GM18951 (cell line): Measurements from ENCODE around the gene TMED10.

Experiments
- POLR2A ChIP-seq: IDR thresholded peaks from 4 replicates; pipeline ENCODE4 v1.6.1; 2011; ENCODE audit warnings: mild to moderate bottlenecking; ENCODE audit not compliant: insufficient read length, insufficient read depth; ENCODE audit errors: extremely low read depth
- in situ Hi-C: fragments of 300-500 bp; cut with MboI; formaldehyde crosslinking; loops from one replicate; pipeline ENCODE4 v1.12.0; 2022; ENCODE audit warnings: low sequenced_read_pairs, mixed read lengths, inconsistent platforms; ENCODE audit not compliant: unreplicated experiment

TMED10 gene

DNA sequence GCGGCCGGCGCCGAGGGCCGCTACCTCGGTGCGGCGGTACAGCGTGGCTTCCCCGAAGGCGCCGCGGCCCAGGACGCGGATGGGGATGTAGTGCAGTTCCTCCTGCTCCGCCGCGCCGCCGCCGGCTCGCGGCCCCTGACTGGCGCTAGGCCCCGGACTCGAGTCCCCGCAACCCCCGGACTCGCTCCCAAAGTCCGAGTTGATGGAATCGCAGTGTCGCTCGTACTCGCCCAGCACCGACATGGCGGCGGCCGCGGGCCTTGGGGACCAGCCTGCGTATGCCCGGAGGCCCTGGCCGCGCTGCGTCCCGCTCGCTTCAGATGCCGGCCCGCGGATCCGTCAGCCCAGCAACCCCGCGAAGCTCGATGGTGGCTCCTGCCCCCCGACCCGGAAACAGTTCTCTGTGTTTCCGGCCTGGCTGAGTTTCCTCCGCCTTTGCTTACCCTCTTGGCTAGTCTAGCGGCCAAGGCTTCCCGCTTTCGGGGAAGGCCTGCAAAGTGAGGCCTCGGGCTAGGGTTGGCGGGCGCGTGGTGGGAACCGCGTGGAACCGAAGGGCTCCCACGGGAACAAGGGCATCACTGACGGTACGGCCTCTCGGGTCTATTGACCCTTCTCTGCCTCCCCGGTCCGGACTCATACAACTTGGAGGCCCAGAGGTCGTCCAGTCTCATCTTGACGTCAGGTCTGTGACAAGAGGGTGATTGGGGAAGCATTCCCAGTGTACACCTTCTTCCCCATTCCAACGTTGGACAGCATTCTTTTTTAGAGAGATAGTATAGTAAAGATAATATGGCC is 49.5 kb downstream of the TMED10 start, which contains the start of gene NEK9:
Gene NEK9, minus strand, starts transcription at position 370 of the 795 bp plus-strand sequence. Its CDS starts 127 bp downstream, at position 243.
- TF ChIP-seq POLR2A = peak; percentile 97
- in situ Hi-C loops = loop anchor here (5.0 to 25.0 kb wide), 3 partner anchors 170 to 535 kb away; partner anchors contain the start of genes ERG28 and TTLL5

DNA sequence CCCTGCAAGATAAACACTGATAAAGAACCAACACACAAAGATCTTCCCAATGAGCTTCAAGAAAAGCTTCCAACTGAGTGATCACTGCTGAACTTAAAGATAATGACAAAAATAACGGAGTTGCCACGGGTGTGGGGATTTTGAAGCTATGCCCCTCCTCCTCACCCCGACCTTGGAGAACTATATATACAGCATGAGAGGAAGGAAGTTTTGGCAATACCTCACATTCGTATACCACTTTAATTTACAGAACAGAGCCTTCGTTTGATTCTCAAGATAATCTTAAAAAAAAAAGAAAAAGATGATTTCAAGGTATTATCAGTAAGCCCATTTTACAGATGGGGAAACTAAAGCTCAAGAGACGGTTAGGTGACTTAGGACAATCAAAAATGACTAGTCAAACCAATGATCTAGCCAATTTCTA is 50.3 kb downstream of the TMED10 start:
- in situ Hi-C loops = loop anchor here (5.0 to 25.0 kb wide), 3 partner anchors 171 to 536 kb away; partner anchors contain the start of genes ERG28 and TTLL5

DNA sequence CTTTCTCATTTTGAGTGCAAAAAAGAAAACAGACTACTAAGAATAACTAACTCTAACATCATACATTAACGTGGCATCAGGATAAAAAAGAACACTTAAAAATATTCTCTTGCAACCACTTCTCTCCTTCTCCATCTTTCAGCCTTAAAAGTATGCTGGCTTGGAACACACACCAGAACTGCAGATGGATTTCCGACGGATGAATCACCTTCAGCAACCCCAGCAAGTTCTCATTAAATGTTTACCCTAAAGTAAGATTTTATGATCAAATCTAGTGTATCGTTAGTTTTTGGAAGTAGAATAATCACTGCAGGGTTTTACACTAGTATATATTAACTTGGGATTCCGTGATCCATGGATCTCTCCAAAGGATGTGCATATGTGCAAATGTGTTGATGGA is 50.8 kb downstream of the TMED10 start:
- in situ Hi-C loops = loop anchor here (5.0 to 25.0 kb wide), 3 partner anchors 172 to 537 kb away; partner anchors contain the start of genes ERG28 and TTLL5
- no peak for TF ChIP-seq POLR2A

More for the DNA sequence above, 50.3 kb downstream of the TMED10 start:
- no peak for TF ChIP-seq POLR2A

DNA sequence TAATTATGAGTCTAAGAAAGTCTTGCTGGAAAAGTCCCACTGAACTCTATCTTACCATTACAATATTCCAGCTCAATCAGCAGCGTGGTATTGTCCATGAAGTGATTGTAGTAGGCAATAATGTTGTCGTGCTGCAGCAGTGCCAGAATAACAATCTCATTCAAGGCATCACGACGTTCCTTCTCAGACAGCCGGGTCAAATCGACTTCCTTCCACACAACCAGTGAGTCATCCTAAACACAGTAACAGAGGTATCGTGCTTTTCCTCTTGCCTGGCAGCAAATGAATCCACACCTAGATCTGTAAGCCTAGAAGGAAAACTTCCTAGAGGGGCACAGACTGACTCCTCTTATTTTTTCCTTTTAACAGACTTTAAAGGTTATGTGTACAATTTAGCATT is 52.4 kb downstream of the TMED10 start:
- in situ Hi-C loops = no loop called here
- no peak for TF ChIP-seq POLR2A

DNA sequence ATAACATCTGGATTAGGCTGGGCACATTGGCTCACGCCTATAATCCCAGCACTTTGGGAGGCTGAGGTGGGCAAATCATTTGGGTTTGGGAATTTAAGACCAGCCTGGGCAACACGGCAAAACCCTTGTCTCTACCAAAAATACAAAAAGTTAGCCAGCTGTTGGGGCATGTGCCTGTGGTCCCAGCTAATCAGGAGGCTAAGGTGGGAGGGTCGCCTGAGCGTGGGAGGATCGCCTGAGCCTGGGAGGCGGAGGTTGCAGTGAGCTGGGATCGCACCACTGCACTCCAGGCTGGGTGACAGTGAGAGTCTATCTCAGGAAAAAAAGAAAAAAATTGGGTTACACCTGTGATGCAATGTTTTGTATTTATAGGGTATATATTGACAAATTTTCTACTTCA is 54.9 kb downstream of the TMED10 start:
- in situ Hi-C loops = no loop called here

DNA sequence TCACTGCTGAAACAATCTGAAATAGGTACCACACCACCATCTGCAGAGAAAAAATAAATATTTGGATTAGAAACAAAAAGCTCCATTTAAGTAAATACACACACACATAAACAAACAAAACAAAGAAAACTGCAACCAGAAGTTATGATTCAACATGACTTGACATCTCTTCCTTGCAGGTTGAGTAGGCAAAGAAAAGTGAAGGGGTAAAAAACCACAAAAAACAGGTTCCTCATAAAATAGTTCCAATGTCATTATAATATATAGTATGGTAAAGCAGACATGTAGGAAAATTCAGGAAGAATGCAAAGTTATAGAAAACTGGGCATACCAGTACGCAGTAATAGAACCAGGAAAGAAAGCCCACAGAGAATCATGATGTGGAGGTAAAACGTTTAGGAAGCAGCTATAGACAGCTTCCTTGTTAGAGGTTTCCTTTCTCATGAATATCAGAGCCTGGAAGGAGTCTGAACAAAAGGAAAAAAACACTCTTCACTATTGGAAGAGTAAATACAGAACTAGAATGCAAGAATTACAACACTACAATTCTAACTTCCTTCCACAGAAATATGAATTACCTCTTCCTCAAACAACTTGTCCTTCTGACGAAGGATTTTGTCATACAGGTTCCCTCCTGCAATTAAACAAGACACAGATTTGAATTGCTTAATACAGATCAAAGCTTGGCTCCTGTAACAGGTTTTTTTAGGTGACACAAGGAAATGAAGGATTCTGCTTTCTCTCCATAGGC is 55.7 kb downstream of the TMED10 start:
- no peak for TF ChIP-seq POLR2A
- in situ Hi-C loops = no loop called here

More for the DNA sequence above, 54.9 kb downstream of the TMED10 start:
- no peak for TF ChIP-seq POLR2A

DNA sequence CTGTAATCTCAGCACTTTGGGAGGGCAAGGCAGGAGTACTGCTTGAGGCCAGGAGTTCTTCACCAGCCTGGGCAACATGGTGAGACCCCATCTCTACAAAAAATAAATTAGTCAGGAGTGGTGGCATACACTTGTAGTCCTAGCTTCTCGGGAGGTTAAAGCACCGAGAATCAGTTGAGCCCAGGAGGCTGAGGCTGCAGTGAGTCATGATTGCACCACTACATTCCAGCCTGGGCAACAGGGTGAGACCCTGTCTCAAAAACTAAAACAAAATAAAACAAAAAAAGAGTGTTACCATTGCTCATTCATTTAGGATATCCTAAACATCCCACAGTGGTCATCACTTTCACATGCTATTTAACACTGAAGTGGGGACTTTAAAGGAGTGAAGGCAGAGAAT is 57.4 kb downstream of the TMED10 start:
- in situ Hi-C loops = no loop called here
- no peak for TF ChIP-seq POLR2A

DNA sequence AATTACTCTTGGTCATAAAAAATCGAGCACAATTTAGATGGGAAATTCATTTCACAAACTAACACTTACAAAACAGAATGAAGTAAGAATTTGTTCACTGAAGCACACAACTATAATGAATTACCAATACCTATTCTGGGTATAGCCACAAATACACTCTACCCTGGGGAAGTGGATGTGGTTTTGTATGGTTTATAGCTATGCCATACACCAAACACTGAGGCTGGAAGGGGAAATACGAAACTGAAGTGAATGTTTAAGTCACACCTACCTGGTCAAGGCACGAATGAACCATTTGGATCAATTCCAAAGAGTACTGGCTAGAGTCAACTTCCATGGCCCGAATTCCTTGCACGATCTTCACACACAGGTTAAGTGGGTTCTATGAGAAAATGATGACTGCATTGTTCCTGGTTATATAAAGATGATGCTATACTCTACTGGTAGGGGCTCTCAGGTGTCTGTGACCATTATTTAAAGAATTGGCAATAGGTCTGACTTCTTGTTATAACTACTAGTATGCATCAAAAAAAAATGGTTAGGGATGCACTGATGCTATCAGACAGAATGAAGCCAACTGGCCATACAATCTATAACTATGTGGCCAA is 62.4 kb downstream of the TMED10 start:
- in situ Hi-C loops = no loop called here
- TF ChIP-seq POLR2A = no peak

DNA sequence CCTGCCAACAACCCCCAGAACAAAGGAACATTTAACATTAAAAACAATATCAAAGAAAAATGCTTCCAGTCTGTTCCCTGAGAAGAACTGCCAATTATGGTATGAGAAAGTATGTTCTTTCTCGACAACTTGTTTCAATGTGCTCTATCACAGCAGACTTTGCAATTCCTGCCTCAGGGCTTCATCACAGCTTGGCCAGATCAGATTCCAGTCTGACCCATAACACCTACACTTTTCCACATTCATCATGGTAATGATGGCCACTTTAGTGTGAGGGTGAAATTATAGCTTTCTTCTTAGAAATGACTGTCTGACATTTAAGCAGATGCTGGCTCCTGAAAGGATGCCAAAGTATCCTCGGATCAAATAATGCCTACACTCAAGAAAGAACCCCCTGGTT is 66.5 kb downstream of the TMED10 start:
- no peak for TF ChIP-seq POLR2A
- in situ Hi-C loops = no loop called here

DNA sequence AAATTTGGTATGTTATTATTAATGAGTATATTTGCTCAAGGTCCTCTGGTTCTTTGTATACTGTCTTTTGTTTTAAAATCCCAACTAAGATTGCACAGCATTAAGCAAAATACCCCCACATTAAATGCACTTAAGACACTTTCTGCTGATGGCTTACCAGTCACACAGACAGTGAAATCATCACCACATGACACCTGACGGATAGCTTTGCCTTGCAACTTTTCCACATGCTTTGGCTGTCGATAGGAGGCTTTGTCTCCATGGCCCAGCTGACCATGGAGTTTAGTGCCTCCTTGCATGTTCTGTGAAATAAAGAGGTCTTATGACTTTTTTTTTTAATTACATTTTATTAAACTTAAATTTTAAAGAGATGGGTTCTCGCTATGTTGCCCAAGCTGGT is 69.2 kb downstream of the TMED10 start:
- in situ Hi-C loops = no loop called here
- TF ChIP-seq POLR2A = no peak

DNA sequence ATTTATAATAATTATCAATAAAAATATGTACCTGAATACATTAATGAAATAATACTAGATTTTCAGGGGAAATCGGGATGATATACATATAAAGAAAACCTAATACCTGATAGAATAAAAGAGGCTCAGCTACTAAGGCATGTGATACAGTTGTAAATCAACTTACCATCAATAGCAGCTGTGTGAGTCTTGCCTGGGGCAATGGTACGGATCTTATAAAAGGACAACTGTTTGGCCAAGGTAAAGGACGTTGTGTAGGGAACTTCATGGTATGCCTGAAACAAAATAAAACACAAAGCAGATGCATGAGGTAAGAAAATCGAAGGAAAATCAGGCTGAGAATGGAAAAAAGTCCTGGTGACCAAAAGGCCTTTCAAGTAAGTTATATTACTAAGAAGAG is 74.9 kb downstream of the TMED10 start:
- no peak for TF ChIP-seq POLR2A
- in situ Hi-C loops = no loop called here

DNA sequence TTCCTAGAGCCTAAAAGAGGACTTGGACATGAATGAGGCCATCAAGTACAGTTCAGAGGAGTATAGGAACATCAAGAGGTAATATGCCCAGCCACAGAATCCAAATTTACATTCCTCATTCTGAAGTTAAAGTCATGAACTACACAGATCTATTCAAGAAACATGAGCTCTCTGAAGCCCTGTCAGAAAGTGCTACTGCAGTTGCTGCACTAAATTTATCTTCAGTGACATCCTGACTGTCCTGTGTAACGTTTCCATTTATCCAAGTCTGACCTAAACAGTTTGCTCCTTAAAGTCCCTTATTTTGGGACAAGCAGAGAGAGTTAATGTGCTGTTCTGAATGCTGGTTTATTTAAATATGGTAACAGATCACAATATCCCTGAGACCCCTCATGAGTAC is 77.7 kb downstream of the TMED10 start:
- TF ChIP-seq POLR2A = no peak
- in situ Hi-C loops = no loop called here

DNA sequence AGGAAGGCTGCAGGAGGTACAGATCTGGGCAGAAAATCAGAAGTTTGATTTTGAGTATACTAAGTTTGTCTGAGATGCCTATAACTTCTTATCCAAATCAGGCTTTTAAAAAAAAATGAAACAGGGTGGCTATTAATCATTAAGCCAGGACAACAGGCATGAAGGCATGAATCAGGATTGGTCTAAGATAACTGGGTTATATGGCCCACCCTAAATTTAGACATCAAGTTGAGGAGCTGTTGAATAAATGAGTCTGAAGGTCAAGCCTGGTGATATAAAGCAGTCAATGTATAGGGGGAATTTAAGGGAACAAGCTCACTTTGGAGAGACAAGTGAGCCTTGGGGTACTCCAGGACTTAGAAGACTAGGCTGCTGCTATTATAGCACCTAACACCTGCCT is 78.2 kb downstream of the TMED10 start:
- in situ Hi-C loops = no loop called here

More for the DNA sequence above, 78.2 kb downstream of the TMED10 start:
- TF ChIP-seq POLR2A = no peak
